Measurements from ENCODE around the gene MAML2. TPM values are rescaled to one million over a fixed set of nuclear protein-coding genes. Genes with fewer than 3 reads are reported as not detected.

The MAML2 gene
- total RNA-seq: 7.8 and 8.9 TPM in 2 replicates

DNA sequence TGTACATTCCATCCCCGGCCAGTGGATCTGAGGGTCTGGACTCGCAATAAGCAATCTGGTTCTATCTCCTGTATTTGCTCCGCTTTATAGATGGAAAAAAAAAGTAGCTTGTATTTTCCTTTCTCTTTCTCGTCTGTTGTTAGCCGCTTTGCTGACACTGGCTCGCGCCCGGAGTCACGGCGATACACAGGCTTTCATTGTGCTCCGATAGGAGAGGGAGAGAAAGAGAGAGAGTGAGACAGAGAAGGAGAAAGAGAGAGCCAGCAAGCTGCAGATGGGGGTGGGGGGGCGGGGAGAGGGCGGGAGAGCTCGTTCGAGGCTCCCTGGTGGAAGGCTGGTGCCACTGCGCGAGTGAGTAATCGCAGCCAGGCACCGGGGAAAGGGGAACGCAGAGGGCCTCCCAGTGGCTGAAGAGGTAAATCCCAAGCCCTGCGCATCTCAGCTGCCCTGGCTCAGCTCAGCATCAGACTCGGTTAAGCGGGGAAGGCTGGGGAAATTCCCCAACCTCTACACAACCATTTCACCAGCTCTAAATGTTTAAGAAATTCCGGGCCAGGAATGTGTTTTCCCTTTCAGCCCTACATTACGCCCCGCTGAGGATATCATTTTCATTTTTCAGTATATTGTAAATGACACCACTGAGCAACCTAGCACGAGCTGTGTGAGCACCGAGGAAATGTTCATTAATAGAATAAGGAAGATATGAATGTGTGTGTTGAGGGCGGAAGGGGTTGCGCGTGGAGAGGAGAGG is at the start of gene MAML2:
Gene MAML2 (minus strand): TSS at position 235 of the 751 bp plus-strand sequence. CDS start 1,300 bp downstream, outside the sequence.

GRCh38 chr11:96389720-96390487 is 46.9 kb upstream of the MAML2 start, which contains the start of the genes CCDC82 and JRKL:
Gene CCDC82, minus strand, starts transcription at chr11:96389912. Its CDS starts 5,165 bp downstream, at chr11:96384747.
Gene JRKL, plus strand, starts transcription at chr11:96390013. Its CDS starts 637 bp downstream, at chr11:96390650.

Other genes with a start within 250 kb of the MAML2 start
- 8.5 and 11.6 TPM in 2 replicates for gene CCDC82, start 46.7 kb upstream of the MAML2 start, total RNA-seq
- gene JRKL, start 46.8 kb upstream of the MAML2 start, total RNA-seq: 8.7 and 11.2 TPM in 2 replicates

All from smooth muscle cell of bladder (primary cell).